ENCODE results near the gene LIAS. TPM values are rescaled to one million over a fixed set of nuclear protein-coding genes. Genes with fewer than 3 reads are reported as not detected.
A peak's percentile ranks its signal among the peaks of the same experiment; 100 is the strongest.

Gene LIAS
- 23.1 to 23.5 TPM (median 23.1 TPM) in 3 replicates for total RNA-seq (2021)
- percentile 82 among the genes with signal in this experiment for Bru-seq, nascent RNA
- long read RNA-seq, experiment 1, full-length matches to known transcripts, result 27 of 35 reads
- long read RNA-seq, experiment 1, partial matches to known transcripts, result 2 of 35 reads
- long read RNA-seq, experiment 1, other reads (novel, unspliced or antisense), result 6 of 35 reads
- long read RNA-seq, experiment 2, full-length matches to known transcripts, result 15 of 24 reads
- long read RNA-seq, experiment 2, partial matches to known transcripts, result 3 of 24 reads
- long read RNA-seq, experiment 2, other reads (novel, unspliced or antisense), result 6 of 24 reads
- long read RNA-seq, experiment 3, full-length matches to known transcripts, result 63 of 69 reads
- long read RNA-seq, experiment 3, partial matches to known transcripts, result 1 of 69 reads
- long read RNA-seq, experiment 3, other reads (novel, unspliced or antisense), result 5 of 69 reads

DNA sequence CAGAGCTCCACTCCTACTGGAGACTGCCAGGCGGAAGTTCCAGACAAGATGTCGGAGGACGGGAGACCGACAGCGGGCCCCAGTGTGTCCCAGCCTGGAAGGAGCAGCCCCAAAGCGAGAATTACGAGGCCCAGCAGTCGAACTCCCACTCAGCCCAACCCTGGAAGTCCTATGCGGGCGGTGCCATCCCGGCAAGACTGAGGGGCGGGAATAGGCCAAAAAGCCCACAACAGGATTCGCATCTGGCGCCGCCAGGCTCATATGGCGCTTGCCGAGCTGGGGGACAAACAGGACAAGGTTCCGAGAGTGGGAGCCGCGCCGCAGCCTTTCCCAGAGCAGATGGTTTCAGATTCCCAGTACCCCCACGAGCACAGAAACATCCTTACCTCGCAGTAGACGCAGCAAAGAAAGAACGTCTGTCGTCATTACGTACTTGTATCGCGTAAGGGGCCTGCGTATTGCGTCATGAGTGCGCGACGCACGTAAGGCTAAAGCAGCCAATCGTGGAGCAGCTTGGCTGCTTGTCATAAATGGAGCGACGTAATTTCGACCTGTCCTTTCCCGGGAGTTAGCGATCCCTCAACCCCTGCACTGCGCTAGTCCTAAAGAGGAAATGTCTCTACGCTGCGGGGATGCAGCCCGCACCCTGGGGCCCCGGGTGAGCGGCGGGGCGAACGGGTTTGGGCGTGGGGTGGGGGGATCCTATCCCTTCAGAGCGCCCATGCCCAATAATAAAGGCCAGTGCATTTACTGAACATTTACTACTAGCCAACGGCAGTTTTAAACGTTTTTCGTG lies at the start of gene LIAS, which contains the start of gene RPL9:
Gene LIAS, plus strand, starts transcription at position 552 of the 796 bp plus-strand sequence. Its CDS starts 62 bp downstream, at position 614.
Gene RPL9, minus strand, starts transcription at position 418 of the 796 bp plus-strand sequence. CDS start 483 bp downstream, outside the sequence.
- no peaks in the 10 kb centered on the region; the same call in 1 of the 2 replicates for H3K27me3 Mint-ChIP-seq (ENCODE audit: low read depth)
- ChIA-PET POLR2A (interaction anchor here (0.6 to 2.8 kb wide), 10 partner anchors 8 to 205 kb away, joined by 3 to 12 read pairs (median 4); partner anchors contain the start of genes RFC1, SMIM14 and UGDH), CTCF (interaction anchor here (1.1 to 2.3 kb wide), 2 partner anchors 11 to 520 kb away, joined by 3 to 17 read pairs; no protein-coding TSS in a partner anchor)
- peaks cover 64% of the 10 kb centered on the region for H3K36me3 Mint-ChIP-seq
- no peaks in the 10 kb centered on the region for H3K9me3 Mint-ChIP-seq
- peak within 1 kb of the TSS; percentile 99 for H3K4me3 Mint-ChIP-seq
- peaks cover 25% of the 10 kb centered on the region for H3K4me1 Mint-ChIP-seq
- peak within 1 kb of the TSS; percentile 99 for H3K27ac Mint-ChIP-seq
- DNase-seq (ENCODE audit: low spot score) (peak; percentile 94), ATAC-seq (peak; percentile 94)
- TF ChIP-seq NFATC4 (CRISPR knock-in tag; IDR thresholded peaks at IDR 0.05) (no peak), FOXP4 (CRISPR knock-in tag; IDR thresholded peaks at IDR 0.05) (no peak), TP53 (CRISPR knock-in tag; IDR thresholded peaks at IDR 0.05) (no peak), NR2C2 (CRISPR knock-in tag; IDR thresholded peaks at IDR 0.05) (no peak), ZNF281 (CRISPR knock-in tag; IDR thresholded peaks at IDR 0.05) (no peak), RORB (CRISPR knock-in tag; IDR thresholded peaks at IDR 0.05) (0 out of 2 replicates have a peak, but pooled peaks have one; percentile 15), GTF2I (CRISPR knock-in tag; conservative IDR thresholded peaks at IDR 0.05) (no peak), E2F4 (CRISPR knock-in tag; IDR thresholded peaks at IDR 0.05; ENCODE audit: borderline replicate concordance, low read depth) (no peak), NFYB (CRISPR knock-in tag; conservative IDR thresholded peaks at IDR 0.05; ENCODE audit: low read depth) (peak; percentile 86), ZBTB21 (CRISPR knock-in tag; IDR thresholded peaks at IDR 0.05; ENCODE audit: borderline replicate concordance) (no peak), ZNF263 (CRISPR knock-in tag; IDR thresholded peaks at IDR 0.05; ENCODE audit: low read depth) (no peak), ATF1 (CRISPR knock-in tag; IDR thresholded peaks at IDR 0.05) (peak; percentile 95; the same call in 1 of the 2 replicates), ESRRA (CRISPR knock-in tag; IDR thresholded peaks at IDR 0.05; ENCODE audit: borderline replicate concordance) (no peak), ZNF396 (CRISPR knock-in tag; IDR thresholded peaks at IDR 0.05; ENCODE audit: borderline replicate concordance) (no peak), ZNF138 (CRISPR knock-in tag; conservative IDR thresholded peaks at IDR 0.05) (no peak), ZNF219 (CRISPR knock-in tag; IDR thresholded peaks at IDR 0.05; ENCODE audit: borderline replicate concordance) (no peak)
- TF ChIP-seq, protein P1, sequence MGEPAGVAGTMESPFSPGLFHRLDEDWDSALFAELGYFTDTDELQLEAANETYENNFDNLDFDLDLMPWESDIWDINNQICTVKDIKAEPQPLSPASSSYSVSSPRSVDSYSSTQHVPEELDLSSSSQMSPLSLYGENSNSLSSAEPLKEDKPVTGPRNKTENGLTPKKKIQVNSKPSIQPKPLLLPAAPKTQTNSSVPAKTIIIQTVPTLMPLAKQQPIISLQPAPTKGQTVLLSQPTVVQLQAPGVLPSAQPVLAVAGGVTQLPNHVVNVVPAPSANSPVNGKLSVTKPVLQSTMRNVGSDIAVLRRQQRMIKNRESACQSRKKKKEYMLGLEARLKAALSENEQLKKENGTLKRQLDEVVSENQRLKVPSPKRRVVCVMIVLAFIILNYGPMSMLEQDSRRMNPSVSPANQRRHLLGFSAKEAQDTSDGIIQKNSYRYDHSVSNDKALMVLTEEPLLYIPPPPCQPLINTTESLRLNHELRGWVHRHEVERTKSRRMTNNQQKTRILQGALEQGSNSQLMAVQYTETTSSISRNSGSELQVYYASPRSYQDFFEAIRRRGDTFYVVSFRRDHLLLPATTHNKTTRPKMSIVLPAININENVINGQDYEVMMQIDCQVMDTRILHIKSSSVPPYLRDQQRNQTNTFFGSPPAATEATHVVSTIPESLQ (CRISPR knock-in tag; IDR thresholded peaks at IDR 0.05), result no peak
- TF ChIP-seq, protein P2, sequence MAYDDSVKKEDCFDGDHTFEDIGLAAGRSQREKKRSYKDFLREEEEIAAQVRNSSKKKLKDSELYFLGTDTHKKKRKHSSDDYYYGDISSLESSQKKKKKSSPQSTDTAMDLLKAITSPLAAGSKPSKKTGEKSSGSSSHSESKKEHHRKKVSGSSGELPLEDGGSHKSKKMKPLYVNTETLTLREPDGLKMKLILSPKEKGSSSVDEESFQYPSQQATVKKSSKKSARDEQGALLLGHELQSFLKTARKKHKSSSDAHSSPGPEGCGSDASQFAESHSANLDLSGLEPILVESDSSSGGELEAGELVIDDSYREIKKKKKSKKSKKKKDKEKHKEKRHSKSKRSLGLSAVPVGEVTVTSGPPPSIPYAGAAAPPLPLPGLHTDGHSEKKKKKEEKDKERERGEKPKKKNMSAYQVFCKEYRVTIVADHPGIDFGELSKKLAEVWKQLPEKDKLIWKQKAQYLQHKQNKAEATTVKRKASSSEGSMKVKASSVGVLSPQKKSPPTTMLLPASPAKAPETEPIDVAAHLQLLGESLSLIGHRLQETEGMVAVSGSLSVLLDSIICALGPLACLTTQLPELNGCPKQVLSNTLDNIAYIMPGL (CRISPR knock-in tag; IDR thresholded peaks at IDR 0.05), result peak; percentile 8; the same call in 1 of the 2 replicates
- TF ChIP-seq, protein P3, sequence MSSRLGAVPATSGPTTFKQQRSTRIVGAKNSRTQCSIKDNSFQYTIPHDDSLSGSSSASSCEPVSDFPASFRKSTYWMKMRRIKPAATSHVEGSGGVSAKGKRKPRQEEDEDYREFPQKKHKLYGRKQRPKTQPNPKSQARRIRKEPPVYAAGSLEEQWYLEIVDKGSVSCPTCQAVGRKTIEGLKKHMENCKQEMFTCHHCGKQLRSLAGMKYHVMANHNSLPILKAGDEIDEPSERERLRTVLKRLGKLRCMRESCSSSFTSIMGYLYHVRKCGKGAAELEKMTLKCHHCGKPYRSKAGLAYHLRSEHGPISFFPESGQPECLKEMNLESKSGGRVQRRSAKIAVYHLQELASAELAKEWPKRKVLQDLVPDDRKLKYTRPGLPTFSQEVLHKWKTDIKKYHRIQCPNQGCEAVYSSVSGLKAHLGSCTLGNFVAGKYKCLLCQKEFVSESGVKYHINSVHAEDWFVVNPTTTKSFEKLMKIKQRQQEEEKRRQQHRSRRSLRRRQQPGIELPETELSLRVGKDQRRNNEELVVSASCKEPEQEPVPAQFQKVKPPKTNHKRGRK (CRISPR knock-in tag; IDR thresholded peaks at IDR 0.05; ENCODE audit: borderline replicate concordance), result no peak
